A549 (cell line): ENCODE data around the gene TDRKH.
"Not testable (repeated sequence)": the region's sequence is repeated elsewhere in the genome, so short reads cannot be mapped to it uniquely, and the experiment has no call there.

Source experiments
- MAFK ChIP-seq: fragments of 450-650 bp; IDR thresholded peaks from 2 replicates; pipeline ENCODE4 v1.6.1; 2014; ENCODE audit not compliant: partially characterized antibody
- POLR2AphosphoS2 ChIP-seq: conservative IDR thresholded peaks from 2 replicates; pipeline ENCODE4 v1.6.1; 2012; ENCODE audit warnings: low read length, improper control_type of control experiment, inconsistent platforms
- TF ChIP-seq, protein P1 (sequence below): fragments of >200 bp; sonication (Bioruptor Twin); formaldehyde crosslinking; IDR thresholded peaks from 3 replicates; pipeline ENCODE4 v1.5.1; 2016

DNA sequence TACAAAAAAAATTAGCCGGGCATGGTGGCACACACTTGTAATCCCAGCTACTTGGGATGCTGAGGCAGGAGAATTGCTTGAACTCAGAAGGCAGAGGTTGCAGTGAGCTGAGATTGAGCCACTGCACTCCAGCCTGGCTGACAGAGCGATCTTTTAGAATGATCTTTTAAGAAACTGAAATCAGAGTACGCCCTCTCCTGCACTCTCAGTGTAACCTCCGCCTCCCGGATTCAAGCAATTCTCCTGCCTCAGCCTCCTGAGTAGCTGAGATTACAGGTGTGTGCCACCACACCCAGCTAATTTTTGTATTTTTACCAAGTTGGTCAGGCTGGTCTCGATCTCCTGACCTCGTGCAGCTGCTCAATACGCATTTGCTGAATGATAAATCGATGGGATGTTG lies 56.3 kb downstream of the TDRKH start:
- TF ChIP-seq POLR2AphosphoS2, MAFK: not testable (repeated sequence)
- TF ChIP-seq, protein P1, sequence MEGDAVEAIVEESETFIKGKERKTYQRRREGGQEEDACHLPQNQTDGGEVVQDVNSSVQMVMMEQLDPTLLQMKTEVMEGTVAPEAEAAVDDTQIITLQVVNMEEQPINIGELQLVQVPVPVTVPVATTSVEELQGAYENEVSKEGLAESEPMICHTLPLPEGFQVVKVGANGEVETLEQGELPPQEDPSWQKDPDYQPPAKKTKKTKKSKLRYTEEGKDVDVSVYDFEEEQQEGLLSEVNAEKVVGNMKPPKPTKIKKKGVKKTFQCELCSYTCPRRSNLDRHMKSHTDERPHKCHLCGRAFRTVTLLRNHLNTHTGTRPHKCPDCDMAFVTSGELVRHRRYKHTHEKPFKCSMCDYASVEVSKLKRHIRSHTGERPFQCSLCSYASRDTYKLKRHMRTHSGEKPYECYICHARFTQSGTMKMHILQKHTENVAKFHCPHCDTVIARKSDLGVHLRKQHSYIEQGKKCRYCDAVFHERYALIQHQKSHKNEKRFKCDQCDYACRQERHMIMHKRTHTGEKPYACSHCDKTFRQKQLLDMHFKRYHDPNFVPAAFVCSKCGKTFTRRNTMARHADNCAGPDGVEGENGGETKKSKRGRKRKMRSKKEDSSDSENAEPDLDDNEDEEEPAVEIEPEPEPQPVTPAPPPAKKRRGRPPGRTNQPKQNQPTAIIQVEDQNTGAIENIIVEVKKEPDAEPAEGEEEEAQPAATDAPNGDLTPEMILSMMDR = not testable (repeated sequence)
